ENCODE measurements around the gene TFF2. TPM values are rescaled to one million over a fixed set of nuclear protein-coding genes. Genes with fewer than 3 reads are reported as not detected.

TFF2 gene
- polyA plus RNA-seq, 1 of the 3 experiments (the other 2 are of a cell fraction) = not detected

GRCh38 chr21:42392731-42393442, 42.1 kb upstream of the TFF2 start:
- TF ChIP-seq, protein P1, sequence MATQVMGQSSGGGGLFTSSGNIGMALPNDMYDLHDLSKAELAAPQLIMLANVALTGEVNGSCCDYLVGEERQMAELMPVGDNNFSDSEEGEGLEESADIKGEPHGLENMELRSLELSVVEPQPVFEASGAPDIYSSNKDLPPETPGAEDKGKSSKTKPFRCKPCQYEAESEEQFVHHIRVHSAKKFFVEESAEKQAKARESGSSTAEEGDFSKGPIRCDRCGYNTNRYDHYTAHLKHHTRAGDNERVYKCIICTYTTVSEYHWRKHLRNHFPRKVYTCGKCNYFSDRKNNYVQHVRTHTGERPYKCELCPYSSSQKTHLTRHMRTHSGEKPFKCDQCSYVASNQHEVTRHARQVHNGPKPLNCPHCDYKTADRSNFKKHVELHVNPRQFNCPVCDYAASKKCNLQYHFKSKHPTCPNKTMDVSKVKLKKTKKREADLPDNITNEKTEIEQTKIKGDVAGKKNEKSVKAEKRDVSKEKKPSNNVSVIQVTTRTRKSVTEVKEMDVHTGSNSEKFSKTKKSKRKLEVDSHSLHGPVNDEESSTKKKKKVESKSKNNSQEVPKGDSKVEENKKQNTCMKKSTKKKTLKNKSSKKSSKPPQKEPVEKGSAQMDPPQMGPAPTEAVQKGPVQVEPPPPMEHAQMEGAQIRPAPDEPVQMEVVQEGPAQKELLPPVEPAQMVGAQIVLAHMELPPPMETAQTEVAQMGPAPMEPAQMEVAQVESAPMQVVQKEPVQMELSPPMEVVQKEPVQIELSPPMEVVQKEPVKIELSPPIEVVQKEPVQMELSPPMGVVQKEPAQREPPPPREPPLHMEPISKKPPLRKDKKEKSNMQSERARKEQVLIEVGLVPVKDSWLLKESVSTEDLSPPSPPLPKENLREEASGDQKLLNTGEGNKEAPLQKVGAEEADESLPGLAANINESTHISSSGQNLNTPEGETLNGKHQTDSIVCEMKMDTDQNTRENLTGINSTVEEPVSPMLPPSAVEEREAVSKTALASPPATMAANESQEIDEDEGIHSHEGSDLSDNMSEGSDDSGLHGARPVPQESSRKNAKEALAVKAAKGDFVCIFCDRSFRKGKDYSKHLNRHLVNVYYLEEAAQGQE (IDR thresholded peaks at IDR 0.05; ENCODE audit: low read depth, low read length) = no peak
- no peak for TF ChIP-seq NRF1 (IDR thresholded peaks at IDR 0.05; ENCODE audit: low read depth, low read length)
- TF ChIP-seq CTCF (IDR thresholded peaks at IDR 0.05) = no peak
- TF ChIP-seq CHD2 (IDR thresholded peaks at IDR 0.05; ENCODE audit: low read length, partially characterized antibody) = no peak
- TF ChIP-seq ELF1 (IDR thresholded peaks at IDR 0.05) = no peak
- TF ChIP-seq, protein P2, sequence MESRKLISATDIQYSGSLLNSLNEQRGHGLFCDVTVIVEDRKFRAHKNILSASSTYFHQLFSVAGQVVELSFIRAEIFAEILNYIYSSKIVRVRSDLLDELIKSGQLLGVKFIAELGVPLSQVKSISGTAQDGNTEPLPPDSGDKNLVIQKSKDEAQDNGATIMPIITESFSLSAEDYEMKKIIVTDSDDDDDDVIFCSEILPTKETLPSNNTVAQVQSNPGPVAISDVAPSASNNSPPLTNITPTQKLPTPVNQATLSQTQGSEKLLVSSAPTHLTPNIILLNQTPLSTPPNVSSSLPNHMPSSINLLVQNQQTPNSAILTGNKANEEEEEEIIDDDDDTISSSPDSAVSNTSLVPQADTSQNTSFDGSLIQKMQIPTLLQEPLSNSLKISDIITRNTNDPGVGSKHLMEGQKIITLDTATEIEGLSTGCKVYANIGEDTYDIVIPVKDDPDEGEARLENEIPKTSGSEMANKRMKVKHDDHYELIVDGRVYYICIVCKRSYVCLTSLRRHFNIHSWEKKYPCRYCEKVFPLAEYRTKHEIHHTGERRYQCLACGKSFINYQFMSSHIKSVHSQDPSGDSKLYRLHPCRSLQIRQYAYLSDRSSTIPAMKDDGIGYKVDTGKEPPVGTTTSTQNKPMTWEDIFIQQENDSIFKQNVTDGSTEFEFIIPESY (IDR thresholded peaks at IDR 0.05; ENCODE audit: borderline replicate concordance, low read depth) = no peak
- TF ChIP-seq USF1 (IDR thresholded peaks at IDR 0.05; ENCODE audit: borderline replicate concordance, low read depth) = no peak
- TF ChIP-seq FOSL2 (IDR thresholded peaks at IDR 0.05; ENCODE audit: borderline replicate concordance, low read depth) = no peak
- TF ChIP-seq RAD21 (IDR thresholded peaks at IDR 0.05; ENCODE audit: low read length) = no peak
- TF ChIP-seq RCOR1 (IDR thresholded peaks at IDR 0.05; ENCODE audit: low read length) = no peak
- no peak for TF ChIP-seq MXI1 (IDR thresholded peaks at IDR 0.05; ENCODE audit: low read depth, low read length)
- TF ChIP-seq TAF1 (IDR thresholded peaks at IDR 0.05; ENCODE audit: borderline replicate concordance, low read depth, low read length) = no peak
- TF ChIP-seq RFX5 (IDR thresholded peaks at IDR 0.05; ENCODE audit: low read length) = no peak
- TF ChIP-seq MEF2A (IDR thresholded peaks at IDR 0.05; ENCODE audit: borderline replicate concordance, low read depth) = no peak
- no peak for TF ChIP-seq TEAD4 (IDR thresholded peaks at IDR 0.05; ENCODE audit: borderline replicate concordance, insufficient read depth)
- H3K79me2 ChIP-seq (ENCODE audit: insufficient read depth) = no peaks in the 10 kb centered on the region
- H3K9me2 ChIP-seq = no peaks in the 10 kb centered on the region
- H3F3A ChIP-seq (replicated peaks; ENCODE audit: insufficient read depth) = no peaks in the 10 kb centered on the region
- ChIA-PET POLR2A (no interaction called here), CTCF (no interaction called here)
- no peaks in the 10 kb centered on the region for H3K9me3 ChIP-seq
- H2AFZ ChIP-seq (ENCODE audit: low read depth) = no peak overlapping the region
- H3K27ac ChIP-seq (ENCODE audit: low read depth in 2 of 2, low read length in 1 of 2) = no peak overlapping the region
- H3K27me3 ChIP-seq (ENCODE audit: insufficient read depth) = no peaks in the 10 kb centered on the region
- WGBS (ENCODE audit: low lambda C conversion rate) = 61% methylated on average over 17 of the region's 17 CpGs
- no peak overlapping the region for H3K4me3 ChIP-seq (ENCODE audit: low read depth in 2 of 2, low read length in 1 of 2)
- no peaks in the 10 kb centered on the region for H3K36me3 ChIP-seq (replicated peaks in 1 of 2; ENCODE audit: control insufficient read depth in 1 of 2, insufficient read depth in 2 of 2, low read length in 1 of 2)
- H3K4me2 ChIP-seq = no peak overlapping the region
- no peak overlapping the region for H3K9ac ChIP-seq
- no peaks in the 10 kb centered on the region for H3K4me1 ChIP-seq (ENCODE audit: control insufficient read depth in 1 of 2, insufficient read depth in 2 of 2, low read depth in 1 of 2, low read length in 1 of 2)
- no peak for DNase-seq
- H4K20me1 ChIP-seq (ENCODE audit: insufficient read depth) = no peaks in the 10 kb centered on the region

Measured in SK-N-SH (cell line).